ENCODE results near the gene SHOX.
"Not testable (repeated sequence)": the region's sequence is repeated elsewhere in the genome, so short reads cannot be mapped to it uniquely, and the experiment has no call there.

SHOX gene

DNA sequence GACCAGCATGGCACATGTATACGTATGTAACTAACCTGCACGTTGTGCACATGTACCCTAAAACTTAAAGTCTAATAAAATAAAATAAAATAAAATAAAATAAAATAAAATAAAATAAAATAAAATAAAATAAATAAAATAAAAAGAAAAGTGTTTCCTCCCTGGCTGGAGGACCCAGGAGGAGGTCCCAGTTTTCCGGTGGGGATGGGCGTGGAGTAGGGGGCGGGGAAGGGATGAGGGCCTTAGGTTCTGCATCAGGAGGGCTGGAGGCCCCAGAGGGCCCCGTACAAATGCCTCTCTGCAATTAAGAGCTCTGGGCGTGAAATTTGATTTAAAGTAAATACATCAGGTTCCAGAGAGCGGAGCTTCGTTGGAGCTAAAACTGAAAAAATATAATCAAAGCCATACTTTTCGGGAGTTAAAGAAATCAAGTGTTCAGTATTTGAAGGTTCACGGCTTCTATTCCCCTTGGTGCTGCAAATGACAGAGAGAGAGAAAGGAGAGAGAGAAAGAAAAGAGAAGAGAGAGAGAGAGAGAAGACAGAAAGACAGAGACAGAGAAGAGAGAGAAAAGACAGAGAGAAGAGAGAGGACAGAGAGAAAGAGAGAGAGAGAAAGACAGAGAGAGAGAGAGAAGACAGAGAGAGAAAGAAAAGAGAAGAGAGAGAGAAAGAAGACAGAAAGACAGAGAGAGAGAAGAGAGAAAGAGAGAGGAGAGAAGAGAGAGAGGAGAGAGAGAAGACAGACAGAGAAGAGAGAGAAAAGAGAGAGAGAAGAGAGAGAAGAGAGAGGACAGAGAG is 8.7 kb upstream of the SHOX start:
- no peak for DNase-seq (ENCODE audit: low read depth in 2 of 2)

DNA sequence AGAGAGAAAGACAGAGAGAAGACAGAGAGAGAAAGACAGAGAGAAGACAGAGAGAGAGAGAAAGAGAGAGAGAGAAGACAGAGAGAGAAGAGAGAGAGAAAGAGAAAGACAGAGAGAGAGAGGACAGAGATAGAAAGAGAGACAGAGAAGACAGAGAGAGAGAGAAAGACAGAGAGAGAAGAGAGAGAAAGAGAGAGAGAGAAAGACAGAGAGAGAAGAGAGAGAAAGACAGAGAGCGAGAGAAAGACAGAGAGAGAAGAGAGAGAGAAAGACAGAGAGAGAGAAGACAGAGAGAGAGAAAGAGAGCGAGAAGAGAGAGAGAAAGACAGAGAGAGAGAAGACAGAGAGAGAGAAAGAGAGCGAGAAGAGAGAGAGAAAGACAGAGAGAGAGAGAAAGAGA is 7.8 kb upstream of the SHOX start:
- DNase-seq (ENCODE audit: low read depth in 2 of 2): not testable (repeated sequence)

- no peak for DNase-seq (ENCODE audit: low read depth in 2 of 2)
Observed at GRCh38 chrX:623268-623598, 7.4 kb upstream of the SHOX start.

GRCh38 chrX:623599-624315 is 6.8 kb upstream of the SHOX start:
- DNase-seq (ENCODE audit: low read depth in 2 of 2): no peak

GRCh38 chrX:625137-625691 is 5.4 kb upstream of the SHOX start:
- DNase-seq (ENCODE audit: low read depth in 2 of 2): no peak

- DNase-seq (ENCODE audit: low read depth in 2 of 2): not testable (repeated sequence)
Observed at GRCh38 chrX:626047-626446, 4.5 kb upstream of the SHOX start.

DNA sequence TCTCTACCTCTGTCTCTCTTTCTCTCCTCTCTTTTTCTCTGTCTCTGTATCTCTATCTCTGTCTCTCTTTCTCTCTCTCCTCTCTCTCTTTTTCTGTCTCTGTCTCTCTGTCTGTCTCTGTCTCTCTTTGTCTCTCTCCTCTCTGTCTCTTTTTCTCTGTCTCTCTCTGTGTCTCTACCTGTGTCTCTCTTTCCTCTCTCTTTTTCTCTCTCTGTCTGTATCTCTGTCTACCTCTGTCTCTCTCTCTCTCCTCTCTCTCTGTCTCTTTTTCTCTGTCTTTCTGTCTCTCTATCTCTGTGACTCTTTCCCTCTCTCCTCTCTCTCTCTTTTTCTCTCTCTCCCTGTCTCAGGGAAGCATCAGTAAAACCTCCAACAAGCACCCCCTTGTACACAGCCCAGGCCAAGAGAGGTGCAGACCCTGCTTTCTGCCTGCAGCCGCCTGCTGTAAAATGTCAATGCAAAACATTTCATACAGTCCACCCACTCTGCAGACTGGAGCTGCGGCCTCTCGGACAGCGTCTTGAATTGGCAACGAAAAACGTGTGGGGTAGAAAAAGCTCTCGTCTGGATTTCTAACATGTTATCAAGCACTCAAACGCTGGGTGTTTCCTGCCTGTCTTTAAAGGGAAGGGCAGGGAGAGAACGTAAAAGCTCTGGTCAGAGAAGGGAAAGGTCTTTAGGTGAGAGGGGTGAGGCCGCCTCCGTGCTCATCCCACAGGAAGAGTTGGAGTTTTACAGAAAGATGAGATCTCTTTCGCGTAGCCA is 3.7 kb upstream of the SHOX start:
- no peak for DNase-seq (ENCODE audit: low read depth in 2 of 2)

DNA sequence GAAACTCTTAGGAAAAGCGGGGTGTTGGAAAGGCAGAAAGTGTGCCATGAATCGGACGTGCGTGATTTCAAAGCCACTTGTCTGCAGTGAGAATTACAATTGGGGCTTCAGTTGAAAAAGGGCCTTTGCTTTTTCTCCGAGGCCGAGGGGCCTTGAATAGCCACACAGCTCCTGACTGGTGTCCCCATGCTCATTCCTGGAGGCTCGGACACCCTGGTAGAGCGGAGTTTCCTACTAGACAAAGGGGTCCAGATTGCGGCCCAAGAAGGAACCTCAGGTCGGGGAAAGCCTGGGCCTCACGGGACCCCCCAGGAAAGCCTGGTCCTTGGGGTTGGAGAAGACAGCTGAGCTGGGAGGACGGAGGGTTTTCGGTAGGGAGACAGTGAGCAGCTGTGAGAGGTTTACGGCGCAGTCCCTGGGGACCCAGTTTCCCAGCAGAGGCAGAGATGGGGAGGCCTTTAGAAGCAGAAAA is 3.0 kb upstream of the SHOX start:
- DNase-seq (ENCODE audit: low read depth in 2 of 2): no peak

- DNase-seq (ENCODE audit: low read depth in 2 of 2): no peak
Observed at GRCh38 chrX:627995-628394, 2.6 kb upstream of the SHOX start.

DNA sequence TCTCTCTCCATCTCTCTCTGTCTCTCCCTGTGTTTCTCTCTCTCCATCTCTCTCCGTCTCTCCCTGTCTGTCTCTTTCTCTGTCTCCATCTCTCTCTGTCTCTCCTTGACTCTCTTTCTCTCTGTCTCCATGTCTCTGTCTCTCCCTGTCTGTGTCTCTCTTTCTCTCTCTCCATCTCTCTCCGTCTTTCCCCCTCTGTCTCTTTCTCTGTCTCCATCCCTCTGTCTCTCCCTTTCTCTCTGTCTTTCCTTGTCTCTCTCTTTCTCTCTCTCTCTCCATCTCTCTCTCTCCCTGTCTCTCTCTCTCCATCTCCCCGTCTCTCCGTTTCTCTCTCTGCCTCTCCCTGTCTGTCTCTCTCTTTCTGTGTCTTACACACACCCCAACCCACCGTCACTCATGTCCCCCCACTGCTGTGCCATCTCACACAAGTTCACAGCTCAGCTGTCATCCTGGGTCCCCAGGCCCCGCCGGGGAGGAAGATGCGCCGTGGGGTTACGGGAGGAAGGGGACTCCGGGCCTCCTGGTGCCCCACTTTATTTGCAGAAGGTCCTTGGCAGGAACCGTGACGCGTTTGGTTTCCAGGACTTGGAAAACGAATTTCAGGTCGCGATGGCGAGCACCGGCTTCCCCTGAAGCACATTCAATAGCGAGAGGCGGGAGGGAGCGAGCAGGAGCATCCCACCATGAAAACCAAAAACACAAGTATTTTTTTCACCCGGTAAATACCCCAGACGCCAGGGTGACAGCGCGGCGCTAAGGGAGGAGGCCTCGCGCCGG is 1.2 kb upstream of the SHOX start:
- no peak for DNase-seq (ENCODE audit: low read depth in 2 of 2)

- DNase-seq (ENCODE audit: low read depth in 2 of 2): no peak
Observed at GRCh38 chrX:630007-630611, 482 bp upstream of the SHOX start.

GRCh38 chrX:631802-632365 is 1.3 kb downstream of the SHOX start:
- DNase-seq (ENCODE audit: low read depth in 2 of 2): no peak

DNA sequence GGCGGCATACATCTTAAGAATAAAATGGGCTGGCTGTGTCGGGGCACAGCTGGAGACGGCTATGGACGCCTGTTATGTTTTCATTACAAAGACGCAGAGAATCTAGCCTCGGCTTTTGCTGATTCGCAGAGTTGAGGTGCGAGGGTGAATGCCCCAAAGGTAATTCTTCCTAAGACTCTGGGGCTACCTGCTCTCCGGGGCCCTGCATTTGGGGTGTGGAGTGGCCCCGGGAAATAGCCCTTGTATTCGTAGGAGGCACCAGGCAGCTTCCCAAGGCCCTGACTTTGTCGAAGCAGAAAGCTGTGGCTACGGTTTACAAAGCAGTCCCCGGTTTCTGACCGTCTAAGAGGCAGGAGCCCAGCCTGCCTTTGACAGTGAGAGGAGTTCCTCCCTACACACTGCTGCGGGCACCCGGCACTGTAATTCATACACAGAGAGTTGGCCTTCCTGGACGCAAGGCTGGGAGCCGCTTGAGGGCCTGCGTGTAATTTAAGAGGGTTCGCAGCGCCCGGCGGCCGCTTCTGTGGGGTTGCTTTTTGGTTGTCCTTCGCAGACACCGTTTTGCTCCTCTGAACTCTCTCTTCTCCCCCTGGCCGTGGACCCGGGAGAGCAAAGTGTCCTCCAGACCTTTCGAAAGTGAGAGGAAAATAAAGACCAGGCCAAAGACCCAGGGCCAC is 1.9 kb downstream of the SHOX start:
- DNase-seq (ENCODE audit: low read depth in 2 of 2): no peak

DNA sequence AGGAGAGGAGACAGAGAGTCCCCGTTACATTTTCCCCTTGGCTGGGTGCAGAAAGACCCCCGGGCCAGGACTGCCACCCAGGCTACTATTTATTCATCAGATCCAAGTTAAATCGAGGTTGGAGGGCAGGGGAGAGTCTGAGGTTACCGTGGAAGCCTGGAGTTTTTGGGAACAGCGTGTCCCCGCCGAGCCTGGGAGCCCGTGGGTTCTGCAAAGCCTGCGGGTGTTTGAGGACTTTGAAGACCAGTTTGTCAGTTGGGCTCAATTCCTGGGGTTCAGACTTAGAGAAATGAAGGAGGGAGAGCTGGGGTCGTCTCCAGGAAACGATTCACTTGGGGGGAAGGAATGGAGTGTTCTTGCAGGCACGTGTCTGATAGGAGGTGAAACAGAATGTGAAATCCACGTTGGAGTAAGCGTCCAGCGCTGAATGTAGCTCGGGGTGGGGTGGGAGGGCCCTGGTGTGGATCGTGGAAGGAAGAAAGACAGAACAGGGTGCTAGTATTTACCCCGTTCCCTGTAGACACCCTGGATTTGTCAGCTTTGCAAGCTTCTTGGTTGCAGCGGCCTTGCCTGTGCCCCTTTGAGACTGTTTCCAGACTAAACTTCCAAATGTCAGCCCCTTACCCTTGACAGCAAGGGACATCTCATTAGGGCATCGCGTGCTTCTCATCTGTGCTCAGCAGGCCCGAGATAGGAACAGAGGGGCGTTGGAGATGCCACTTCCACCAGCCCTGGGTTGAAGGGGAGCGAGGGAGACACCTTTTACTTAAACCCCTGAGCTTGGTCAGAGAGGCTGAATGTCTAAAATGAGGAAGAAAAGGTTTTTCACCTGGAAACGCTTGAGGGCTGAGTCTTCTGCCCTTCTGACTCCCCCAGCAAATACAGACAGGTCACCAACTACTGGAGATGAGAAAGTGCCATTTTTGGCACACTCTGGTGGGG is 2.7 kb downstream of the SHOX start:
- DNase-seq (ENCODE audit: low read depth in 2 of 2): no peak

DNA sequence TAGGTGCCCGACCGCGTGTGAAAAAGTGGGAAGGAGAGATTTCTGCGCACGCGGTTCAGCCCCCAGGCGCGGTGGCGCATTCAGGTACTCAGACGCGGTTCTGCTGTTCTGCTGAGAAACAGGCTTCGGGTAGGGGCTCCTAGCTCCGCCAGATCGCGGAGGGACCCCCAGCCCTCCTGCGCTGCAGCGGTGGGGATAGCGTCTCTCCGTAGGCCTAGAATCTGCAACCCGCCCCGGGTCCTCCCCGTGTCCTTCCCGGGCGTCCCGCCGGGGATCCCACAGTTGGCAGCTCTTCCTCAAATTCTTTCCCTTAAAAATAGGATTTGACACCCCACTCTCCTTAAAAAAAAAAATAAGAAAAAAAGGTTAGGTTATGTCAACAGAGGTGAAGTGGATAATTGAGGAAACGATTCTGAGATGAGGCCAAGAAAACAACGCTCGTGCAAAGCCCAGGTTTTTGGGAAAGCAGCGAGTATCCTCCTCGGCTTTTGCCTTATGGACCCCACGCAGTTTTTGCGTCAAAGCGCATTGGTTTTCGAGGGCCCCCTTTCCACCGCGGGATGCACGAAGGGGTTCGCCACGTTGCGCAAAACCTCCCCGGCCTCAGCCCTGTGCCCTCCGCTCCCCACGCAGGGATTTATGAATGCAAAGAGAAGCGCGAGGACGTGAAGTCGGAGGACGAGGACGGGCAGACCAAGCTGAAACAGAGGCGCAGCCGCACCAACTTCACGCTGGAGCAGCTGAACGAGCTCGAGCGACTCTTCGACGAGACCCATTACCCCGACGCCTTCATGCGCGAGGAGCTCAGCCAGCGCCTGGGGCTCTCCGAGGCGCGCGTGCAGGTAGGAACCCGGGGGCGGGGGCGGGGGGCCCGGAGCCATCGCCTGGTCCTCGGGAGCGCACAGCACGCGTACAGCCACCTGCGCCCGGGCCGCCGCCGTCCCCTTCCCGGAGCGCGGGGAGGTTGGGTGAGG is 3.7 kb downstream of the SHOX start:
- no peak for DNase-seq (ENCODE audit: low read depth in 2 of 2)

DNA sequence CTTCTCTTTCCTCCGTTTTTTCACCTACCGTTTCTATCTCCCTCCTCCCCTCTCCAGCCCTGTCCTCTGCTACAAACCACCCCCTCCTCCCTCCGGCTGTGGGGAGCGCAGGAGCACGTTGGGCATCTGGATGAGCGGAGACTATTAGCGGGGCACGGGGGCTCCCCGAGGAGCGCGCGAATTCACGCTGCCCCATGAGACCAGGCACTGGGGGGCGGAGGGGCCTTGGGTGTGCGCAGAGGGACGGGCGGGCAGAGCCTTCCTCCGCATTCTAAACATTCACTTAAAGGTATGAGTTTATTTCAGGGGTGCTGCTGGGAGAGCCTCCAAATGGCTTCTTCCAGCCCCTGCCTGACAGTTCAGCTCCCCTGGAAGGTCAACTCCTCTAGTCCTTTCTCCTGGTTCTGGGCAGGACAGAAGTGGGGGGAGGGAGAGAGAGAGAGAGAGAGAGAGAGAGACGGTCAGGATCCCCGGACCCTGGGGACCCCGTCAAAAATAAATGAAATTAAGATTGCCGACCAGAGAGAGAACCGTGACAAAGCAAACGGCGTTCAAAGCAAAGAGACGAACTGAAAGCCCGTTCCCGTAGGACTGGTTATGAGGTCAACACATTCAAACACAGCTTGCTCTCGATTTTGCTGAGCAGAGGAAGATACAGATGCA is 5.0 kb downstream of the SHOX start:
- no peak for DNase-seq (ENCODE audit: low read depth in 2 of 2)

- no peak for DNase-seq (ENCODE audit: low read depth in 2 of 2)
Observed at GRCh38 chrX:636981-637659, 6.5 kb downstream of the SHOX start.
